ENCODE data around the gene SLC30A1.
"Not testable (repeated sequence)": the region's sequence is repeated elsewhere in the genome, so short reads cannot be mapped to it uniquely, and the experiment has no call there.

Gene SLC30A1

DNA sequence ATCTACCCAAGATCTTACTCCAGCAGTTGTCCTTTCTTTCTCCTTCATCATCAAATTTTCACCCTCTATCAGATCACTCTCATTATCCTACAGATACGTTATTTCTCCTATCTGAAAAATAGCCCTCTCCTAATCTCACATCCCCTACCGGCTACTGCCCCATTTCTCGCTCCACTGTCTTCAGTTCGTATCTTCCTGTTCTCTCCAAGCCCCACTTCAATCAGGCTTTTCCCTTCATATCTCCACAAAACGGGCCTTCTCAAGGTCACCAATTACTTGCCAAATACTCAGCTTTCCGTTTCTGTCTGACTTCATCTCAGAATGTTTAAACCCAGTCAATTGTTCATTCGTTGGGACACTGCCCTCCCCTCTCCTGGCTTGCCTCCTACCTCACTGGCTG lies 32.4 kb downstream of the SLC30A1 start:
- DNase-seq: no peak

DNA sequence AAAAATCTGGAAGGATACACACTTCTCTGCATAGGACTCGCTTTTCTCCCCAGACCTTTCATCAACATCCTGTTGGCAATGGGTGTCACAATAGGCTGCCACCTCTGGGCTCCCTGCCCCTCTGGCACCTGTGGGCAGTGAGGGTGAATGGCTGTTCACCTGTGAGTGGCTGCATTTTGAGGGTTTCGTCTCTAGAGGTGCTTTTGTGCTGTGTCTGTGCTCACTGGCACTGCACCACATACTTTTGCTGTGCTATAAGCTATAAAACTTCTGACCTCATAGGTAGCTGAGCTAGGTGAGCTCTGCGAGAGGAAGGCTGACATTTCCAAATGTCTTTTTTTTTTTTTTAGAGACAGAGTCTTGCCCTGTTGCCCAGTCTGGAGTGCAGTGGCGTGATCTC lies 35.9 kb downstream of the SLC30A1 start:
- no peak for DNase-seq

DNA sequence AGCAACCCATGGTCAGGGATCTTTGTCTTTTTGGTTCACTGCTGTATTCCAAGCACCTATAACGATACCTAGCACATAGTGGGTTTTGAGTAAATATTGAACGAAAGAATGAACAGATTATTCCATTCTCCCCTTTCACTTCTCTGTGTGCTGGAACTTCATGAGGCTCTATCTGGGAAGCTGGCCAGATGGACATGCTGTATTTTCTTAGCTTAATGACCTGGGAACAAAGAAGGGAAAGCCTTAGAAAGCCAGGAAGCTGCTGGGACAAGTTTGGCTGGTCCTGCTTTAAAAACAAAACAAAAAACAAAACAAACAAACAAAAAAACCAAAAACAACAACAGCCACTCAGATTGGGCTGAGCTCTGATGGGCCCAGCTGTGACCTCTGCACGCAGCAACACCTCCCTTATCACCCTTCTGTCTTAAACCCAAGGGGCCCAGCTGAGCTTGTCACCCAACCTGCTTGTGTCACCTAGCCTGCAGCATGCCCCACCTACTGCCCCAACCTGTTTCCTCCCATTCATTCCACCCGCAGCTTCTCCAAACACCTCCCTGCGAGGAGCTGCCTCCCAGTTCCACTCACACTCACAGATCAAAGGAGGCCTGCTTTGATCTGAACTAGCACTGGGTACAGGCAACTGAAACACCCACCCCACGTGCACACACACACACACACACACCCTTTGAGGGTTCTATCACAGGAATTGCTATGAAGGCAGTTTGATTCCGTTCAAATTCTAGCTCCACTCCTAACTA lies 37.1 kb downstream of the SLC30A1 start:
- DNase-seq: no peak

DNA sequence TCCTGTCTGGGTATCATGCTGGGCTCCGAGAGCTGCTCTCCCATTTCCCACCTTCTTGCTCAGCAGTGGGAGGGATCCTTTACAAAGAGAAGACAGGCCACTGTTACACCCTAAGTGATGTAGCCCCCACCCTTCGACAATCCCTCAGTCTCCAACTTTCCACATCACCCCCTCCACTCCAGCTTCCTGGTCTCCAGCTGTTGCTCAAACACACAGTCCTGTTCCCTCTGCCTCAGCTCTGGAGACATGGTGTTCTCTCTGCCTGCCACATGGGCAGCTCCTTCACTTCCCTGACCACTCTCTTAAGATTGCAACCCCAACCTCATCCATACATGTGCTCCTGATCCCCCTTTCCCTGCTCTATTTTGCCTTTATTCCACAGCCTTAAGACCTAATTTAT lies 37.7 kb downstream of the SLC30A1 start:
- DNase-seq: no peak

DNA sequence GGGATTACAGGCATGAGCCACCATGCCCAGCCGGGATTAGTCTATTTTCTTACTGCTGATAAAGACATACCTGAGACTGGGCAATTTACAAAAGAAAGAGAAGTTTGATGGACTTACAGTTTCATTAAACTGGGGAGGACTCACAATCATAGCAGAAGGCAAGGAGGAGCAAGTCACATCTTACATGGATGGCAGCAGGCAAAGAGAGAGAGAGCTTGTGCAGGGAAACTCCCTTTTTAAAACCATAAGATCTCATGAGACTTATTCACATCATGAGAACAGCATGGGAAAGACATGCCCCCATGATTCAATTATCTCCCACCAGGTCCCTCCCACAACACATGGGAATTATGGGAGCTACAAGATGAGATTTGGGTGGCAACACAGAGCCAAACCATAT lies 38.1 kb downstream of the SLC30A1 start:
- DNase-seq: not testable (repeated sequence)

DNA sequence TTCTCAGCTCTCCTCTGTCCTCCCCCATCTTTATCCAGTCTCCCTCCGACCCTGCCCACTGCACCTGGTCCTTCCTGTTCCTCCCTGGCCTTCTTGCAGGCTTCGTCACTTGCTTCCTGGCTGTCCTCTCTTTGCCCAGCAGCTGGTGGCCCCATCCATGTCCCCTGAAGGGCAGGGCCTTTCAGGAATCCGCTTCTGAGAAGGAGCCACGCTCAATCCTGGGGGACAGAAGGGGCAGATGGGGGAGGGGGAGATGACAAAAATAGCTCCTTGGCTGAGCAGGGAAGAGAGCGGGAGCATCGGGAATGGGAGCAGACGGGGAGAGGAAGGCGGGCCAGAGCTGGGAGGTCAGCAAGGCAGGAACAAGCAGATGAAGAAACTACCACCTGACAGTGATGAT lies 40.7 kb downstream of the SLC30A1 start:
- no peak for DNase-seq

DNA sequence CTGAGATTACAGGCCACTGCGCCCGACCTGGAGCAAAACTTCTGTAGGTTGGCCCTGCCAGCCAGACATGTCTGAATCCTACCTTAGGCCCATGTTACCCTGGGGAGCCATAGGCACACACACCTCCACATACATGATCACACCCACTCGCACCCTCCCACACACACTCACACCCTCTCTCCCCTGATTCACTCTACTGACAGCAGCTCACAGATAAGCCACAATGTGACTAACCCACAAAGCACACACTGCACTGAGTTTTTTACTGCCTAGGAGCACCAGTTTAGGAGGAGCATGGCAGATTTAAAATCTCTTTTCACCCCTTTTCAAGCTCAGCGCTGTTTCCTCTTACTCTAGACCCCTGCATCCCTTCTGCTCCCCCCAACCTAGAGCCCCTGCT lies 41.7 kb downstream of the SLC30A1 start:
- DNase-seq: no peak

DNA sequence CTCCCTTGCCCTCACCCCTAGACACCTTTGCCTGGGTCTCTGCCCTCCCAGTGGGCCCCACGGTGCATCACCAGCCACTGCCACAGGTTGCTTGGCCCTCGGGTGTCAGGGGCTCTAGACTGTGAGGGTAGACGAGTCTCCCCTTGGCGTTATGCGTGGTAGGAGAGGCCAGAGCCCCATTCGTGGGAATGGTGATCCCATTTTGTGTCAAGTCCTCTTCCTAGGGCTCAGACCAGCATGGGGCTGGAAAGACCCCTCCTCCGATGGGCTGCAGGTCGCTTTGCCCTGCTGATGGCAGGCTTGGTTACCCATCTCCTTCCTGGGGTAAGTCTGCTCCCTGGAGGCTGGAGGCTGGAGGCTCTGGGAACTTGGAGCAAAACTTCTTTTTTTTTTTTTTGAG lies 42.4 kb downstream of the SLC30A1 start:
- DNase-seq: no peak

DNA sequence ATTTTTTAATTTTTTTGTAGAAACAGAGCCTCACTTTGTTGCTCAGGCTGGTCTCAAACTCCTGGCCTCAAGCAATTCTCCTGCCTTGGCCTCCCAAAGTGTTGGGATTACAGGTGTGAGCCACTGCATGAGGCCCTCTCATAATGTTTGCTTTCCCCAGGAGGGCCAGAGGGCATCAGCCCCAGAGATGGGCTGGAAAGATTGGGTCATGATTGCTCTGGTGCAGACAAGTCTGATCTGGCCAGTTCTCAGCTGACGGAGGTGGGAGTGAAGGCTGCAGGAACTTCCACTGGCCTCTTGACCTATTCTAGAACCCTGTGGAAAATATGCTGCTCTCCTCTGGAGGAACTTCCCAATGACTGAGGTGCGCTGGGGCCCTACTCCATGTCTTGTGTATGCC lies 43.6 kb downstream of the SLC30A1 start:
- no peak for DNase-seq

DNA sequence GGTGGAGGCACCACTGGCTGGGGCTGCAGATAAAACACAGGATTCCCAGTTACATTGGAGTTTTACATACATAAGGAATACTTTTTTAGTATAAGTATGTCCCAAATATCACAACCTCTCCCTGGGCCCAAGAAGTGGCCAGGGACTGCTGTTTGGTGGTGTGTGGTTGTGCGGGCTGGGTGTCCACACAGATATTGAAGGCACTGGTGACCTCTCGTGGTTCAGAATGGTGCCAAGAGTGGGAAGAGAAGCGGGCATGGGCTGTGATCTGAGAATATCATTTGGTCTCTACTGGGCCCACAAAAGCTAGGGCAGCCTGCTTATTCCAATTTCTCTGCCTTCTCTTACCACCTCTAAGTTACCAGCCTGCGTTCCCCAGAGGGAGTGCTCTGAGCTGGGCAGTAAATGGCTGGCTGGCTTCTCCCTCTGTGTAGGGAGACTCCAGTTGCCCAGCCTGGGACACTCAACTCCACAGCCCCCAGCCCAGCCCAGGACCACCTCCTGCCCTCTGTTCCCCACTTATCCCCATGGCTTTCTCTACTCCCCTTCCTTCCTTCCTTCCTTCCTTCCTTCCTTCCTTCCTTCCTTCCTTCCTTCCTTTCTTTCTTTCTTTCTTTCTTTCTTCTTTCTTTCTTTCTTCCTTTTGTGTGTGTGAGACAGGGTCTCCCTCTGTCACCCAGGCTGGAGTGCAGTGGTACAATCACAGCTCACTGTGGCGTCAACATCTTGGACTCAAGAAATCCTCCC lies 44.2 kb downstream of the SLC30A1 start:
- DNase-seq: no peak

DNA sequence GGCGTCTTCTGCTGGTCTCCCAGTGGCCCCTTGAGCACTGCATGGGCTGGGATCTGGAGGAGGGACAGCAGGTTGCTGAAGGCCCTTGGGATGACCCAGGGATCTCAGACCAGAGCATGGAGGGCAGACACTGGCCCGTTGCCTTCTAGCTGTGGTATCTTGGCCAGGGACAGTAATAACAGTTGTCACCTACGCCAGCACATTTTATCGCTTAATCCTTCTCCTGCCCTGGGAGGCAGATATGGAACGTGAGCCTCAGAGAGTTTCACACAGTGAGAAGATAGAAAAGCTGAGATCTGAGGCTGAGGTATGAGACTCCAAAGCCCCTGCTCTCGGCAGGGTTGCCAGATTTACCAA lies 46.9 kb downstream of the SLC30A1 start:
- DNase-seq: no peak

DNA sequence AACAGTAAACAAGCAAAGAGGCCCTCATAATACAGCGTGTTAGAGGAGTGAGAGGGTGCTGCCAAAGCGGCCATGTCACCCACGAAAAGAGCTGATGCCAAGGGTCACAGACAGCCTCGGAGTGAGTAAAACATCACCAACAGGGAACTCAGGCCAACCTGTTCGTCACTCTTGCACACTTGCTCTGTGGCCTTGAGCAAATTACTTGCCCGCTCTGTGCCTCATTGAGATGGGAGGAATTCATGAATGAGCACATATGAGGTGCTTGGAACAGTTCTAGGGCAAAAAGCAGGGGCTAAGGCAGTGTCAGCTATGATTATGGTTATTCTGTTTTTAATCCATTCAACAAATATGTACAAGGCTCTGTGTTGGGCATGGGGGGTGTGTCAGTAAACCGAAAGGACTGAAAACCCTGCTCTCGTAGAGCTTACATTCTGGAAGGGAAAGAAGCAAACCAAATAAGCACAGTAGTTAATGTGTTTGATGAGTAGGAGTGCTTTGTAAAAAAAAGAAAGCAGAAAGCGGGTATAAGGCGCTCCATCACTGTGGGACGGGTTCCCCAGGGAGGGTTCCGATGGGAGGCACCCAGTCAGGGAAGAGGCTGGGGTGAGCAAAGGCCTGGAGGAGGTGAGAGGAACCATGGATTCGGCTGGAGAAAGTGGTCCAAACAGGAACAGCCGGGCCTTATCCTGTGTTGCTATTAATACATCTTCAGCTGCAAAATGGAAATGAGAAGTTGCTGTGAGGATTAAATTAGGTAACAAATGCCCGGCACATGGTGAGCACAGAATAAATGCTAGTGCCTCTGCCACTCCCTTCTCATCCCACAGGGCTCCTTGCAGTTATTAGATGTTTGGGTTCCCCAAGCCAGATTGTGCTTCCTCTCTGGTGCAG lies 47.5 kb downstream of the SLC30A1 start:
- no peak for DNase-seq

DNA sequence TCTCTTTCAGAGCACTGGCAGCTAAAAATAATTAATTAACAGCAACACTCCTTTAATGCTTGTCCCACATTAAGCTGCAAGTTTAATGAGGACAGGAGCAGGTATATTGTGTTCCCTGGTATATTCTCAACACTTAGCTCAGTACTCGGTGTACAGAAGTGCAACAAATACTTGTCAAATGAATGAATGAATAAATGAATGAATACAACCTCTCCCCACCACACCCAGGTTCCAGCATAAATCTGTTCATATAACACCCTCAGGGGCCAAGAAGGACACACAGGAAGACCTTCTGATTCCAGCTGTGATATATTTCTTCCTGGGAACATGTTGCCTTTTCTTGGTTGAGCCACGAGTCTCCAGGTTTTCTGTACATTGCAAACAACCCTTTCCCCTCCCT lies 48.9 kb downstream of the SLC30A1 start:
- no peak for DNase-seq

DNA sequence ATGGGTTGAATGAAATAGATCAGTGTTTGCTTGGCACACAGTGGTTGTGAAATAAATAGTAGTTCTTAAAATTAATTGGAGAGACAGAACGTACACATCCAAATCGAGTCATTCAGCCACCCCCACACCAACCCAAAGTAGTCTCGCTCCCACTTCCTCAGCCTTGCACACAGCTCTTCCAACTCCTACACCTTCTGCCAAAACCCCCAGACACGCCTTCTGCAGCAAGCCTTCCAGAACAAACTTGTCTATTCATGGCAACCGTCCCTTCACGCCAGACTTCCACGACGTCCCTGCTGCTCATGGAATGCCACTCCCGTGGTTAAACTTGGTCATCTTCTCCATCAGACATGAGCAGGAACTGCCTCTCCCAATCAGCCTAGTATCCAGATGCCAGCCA lies 49.5 kb downstream of the SLC30A1 start:
- no peak for DNase-seq

DNA sequence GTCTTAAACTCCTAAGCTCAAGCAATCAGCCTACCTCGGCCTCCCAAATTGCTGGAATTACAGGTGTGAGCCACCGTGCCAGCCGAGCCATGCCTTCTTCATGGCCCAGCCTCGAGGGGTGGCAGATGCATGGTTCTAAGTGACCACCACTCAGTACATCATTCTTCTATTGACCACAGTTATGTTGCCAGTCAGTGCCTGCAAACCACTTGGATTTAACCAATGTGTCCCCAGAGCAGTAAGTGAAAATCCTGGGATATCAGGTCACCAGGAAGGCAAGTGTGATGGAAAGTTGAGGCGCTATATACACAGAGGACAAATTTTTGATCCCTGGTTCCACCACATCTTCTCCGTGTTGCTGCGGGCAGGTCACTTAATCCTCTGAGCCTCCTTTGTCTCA lies 50.0 kb downstream of the SLC30A1 start:
- no peak for DNase-seq

DNA sequence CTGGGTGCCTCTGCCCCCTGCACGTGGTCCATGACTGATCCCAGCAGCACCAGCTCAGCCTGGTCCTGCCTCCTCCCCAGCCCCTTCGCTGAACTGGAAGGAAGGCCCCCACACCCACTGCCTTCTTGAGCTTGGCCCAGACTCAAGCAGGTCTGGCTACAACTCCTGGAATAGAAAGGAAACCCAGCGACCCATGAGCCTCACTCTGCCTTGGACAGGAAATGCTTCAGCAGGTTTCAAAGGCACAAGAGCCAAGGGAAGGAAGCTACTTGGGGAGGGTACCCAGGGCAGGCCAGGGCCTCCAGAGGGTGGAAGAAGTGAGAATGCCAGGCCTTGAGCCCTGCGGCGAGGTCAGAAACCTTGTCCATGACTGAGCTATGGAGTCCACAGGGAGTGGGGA lies 51.1 kb downstream of the SLC30A1 start:
- no peak for DNase-seq

DNA sequence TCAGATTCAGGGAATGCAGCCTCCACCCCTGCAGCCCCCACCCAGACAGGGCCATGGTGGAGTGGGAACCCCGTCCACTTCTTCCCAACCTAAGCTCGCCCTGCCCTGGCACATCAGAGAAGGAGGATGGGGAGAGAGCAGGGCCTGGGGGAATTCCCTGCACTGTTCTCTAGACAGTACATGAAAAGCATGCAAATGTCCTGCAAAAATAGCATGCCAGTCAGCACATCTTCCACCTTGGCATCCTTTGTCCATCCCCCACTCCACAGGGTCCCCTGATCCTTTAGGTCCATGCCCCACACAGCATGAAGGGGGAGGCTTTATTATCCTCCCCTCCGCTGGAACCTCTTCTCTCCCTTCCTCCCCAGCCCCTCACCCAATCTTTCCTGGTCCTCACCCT lies 52.0 kb downstream of the SLC30A1 start:
- DNase-seq: no peak

DNA sequence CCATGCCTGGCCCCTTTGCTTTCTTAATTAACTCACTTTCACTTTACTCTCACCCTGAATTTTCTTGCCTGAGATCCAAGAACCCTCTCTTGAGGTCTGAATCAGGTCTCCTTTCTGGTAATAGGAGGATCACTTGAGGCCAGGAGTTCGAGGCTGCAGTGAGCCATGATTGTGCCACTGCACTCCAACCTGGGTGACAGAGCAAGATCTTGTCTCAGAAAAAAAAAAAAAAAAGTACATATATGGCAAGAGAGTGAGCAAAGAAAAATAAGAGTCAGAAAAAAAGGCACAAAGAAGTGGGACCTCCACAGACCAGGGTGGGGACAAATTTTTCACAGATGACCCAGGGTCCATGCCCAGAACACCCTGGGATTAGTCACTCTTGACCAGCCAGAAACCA lies 52.9 kb downstream of the SLC30A1 start:
- DNase-seq: no peak

DNA sequence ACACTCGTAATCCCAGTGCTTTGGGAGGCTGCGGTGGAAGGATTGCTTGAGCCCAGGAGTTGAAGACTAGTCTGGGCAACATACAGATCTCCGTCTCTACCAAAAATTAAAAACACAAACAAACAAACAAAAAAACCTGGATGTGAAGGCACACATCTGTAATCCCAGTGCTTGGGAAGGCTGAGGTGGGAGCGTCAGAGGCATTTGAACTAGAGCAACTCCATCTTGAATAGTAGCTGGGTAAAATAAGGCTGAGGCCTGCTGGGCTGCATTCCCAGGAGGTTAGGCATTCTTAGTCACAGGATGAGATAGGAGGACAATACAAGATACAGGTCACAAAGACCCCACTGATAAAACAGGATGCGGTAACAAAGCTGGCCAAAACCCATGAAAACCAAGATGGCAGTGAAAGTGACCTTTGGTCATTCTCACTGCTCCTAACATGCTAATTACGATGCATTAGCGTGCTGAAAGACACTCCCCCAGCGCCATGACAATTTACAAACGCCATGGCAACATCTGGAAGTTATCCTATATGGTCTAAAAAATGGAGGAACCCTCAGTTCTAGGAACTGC lies 53.8 kb downstream of the SLC30A1 start:
- DNase-seq: no peak

DNA sequence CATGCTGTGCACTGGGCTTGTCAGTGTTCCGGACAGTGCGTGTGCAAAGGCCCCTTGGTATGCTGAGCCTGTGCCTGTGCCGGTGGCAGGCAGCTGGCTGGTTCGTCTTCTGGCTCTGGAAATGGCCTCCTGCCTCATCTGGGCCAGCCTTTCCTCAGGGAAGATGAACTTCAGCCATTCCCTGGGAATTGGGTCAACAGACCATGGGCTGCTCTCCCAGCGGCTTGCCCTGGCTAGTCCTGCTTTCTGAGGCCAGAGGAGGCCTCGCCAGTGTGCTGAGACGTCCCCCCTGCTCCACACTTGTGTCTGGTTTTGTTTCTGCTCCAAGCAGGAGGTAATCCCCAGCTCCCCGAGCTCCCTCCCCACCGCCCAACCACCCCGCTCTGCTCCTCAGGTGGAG lies 54.4 kb downstream of the SLC30A1 start:
- DNase-seq: no peak

DNA sequence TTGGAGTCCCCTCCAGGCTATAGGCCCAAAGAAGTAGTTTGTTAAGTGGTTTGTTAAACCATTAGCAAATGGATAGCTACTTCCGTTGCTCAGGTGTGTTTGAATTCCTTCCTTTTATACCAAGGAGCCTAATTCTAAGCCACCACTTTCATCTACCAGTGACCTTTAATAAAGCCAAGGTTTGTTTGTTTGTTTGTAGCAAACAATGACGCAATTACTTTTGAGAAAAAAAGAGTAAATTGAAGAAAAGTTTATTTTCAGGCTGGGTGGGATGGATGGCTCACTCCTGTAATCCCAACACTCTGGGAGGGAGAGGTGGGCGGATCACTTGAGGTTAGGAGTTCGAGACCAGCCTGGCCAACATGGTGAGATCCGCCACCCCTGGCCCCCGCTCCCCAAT lies 56.2 kb downstream of the SLC30A1 start:
- DNase-seq: no peak
